IPS-15b (cell line): ENCODE results near the gene GPR108.

Experiments
- H3K27me3 ChIP-seq: one replicate; pipeline ENCODE4 v1.6.1; 2013; ENCODE audit warnings: low read length; ENCODE audit not compliant: control insufficient read depth, insufficient read depth
- H3K36me3 ChIP-seq: one replicate; pipeline ENCODE4 v1.6.1; 2013; ENCODE audit warnings: low read length; ENCODE audit not compliant: control insufficient read depth, insufficient read depth
- H3K4me1 ChIP-seq: one replicate; pipeline ENCODE4 v1.6.1; 2013; ENCODE audit warnings: mild to moderate bottlenecking, low read length; ENCODE audit not compliant: control insufficient read depth, insufficient read depth
- H3K4me3 ChIP-seq: one replicate; pipeline ENCODE4 v1.5.1; 2013; ENCODE audit warnings: low read depth, low read length
- H3K9ac ChIP-seq: one replicate; pipeline ENCODE4 v1.6.1; 2013; ENCODE audit warnings: low read depth, mild to moderate bottlenecking, low read length
- H3K9me3 ChIP-seq: one replicate; pipeline ENCODE4 v1.6.1; 2013; ENCODE audit warnings: mild to moderate bottlenecking, low read length; ENCODE audit not compliant: control insufficient read depth, insufficient read depth

GPR108 gene

GRCh38 chr19:6707011-6707657 is 30.2 kb downstream of the GPR108 start:
- Histone ChIP-seq H3K9me3 (no peaks in the 10 kb centered on the region), H3K9ac (no peak overlapping the region), H3K4me1 (no peaks in the 10 kb centered on the region), H3K4me3 (no peak overlapping the region), H3K36me3 (no peaks in the 10 kb centered on the region), H3K27me3 (peaks cover 8% of the 10 kb centered on the region)

GRCh38 chr19:6706633-6706958 is 30.8 kb downstream of the GPR108 start:
- no peak overlapping the region for H3K4me3 ChIP-seq
- no peaks in the 10 kb centered on the region for H3K9me3 ChIP-seq
- H3K9ac ChIP-seq: no peak overlapping the region
- H3K36me3 ChIP-seq: no peaks in the 10 kb centered on the region
- no peaks in the 10 kb centered on the region for H3K4me1 ChIP-seq
- peaks cover 8% of the 10 kb centered on the region for H3K27me3 ChIP-seq

- Histone ChIP-seq H3K9me3 (no peaks in the 10 kb centered on the region), H3K4me1 (no peaks in the 10 kb centered on the region), H3K36me3 (no peaks in the 10 kb centered on the region), H3K9ac (no peak overlapping the region), H3K4me3 (no peak overlapping the region), H3K27me3 (peaks cover 6% of the 10 kb centered on the region)
Observed at GRCh38 chr19:6705931-6706632, 31.3 kb downstream of the GPR108 start.

- Histone ChIP-seq H3K4me3 (no peak overlapping the region), H3K9me3 (no peaks in the 10 kb centered on the region), H3K27me3 (no peaks in the 10 kb centered on the region), H3K9ac (no peak overlapping the region), H3K4me1 (no peaks in the 10 kb centered on the region), H3K36me3 (peaks cover 3% of the 10 kb centered on the region)
Observed at GRCh38 chr19:6700586-6701316, 36.6 kb downstream of the GPR108 start.

GRCh38 chr19:6699935-6700334 is 37.4 kb downstream of the GPR108 start:
- Histone ChIP-seq H3K36me3 (peaks cover 3% of the 10 kb centered on the region), H3K9me3 (no peaks in the 10 kb centered on the region), H3K4me1 (no peaks in the 10 kb centered on the region), H3K27me3 (no peaks in the 10 kb centered on the region), H3K4me3 (no peak overlapping the region), H3K9ac (no peak overlapping the region)

- no peaks in the 10 kb centered on the region for H3K4me1 ChIP-seq
- H3K9me3 ChIP-seq: no peaks in the 10 kb centered on the region
- H3K9ac ChIP-seq: no peak overlapping the region
- H3K27me3 ChIP-seq: no peaks in the 10 kb centered on the region
- no peak overlapping the region for H3K4me3 ChIP-seq
- peaks cover 8% of the 10 kb centered on the region for H3K36me3 ChIP-seq
Observed at GRCh38 chr19:6697291-6697690, 40.1 kb downstream of the GPR108 start.

GRCh38 chr19:6696239-6696820 is 41.0 kb downstream of the GPR108 start:
- Histone ChIP-seq H3K4me3 (no peak overlapping the region), H3K27me3 (no peaks in the 10 kb centered on the region), H3K9me3 (no peaks in the 10 kb centered on the region), H3K4me1 (no peaks in the 10 kb centered on the region), H3K9ac (no peak overlapping the region), H3K36me3 (peaks cover 8% of the 10 kb centered on the region)

GRCh38 chr19:6694147-6694815 is 43.1 kb downstream of the GPR108 start:
- Histone ChIP-seq H3K9me3 (no peaks in the 10 kb centered on the region), H3K36me3 (peaks cover 8% of the 10 kb centered on the region), H3K9ac (no peak overlapping the region)

GRCh38 chr19:6693681-6694080 is 43.7 kb downstream of the GPR108 start:
- Histone ChIP-seq H3K27me3 (no peaks in the 10 kb centered on the region), H3K4me3 (no peak overlapping the region), H3K4me1 (no peaks in the 10 kb centered on the region), H3K9me3 (no peaks in the 10 kb centered on the region), H3K9ac (no peak overlapping the region), H3K36me3 (peaks cover 8% of the 10 kb centered on the region)

More at GRCh38 chr19:6694147-6694815, 43.1 kb downstream of the GPR108 start:
- H3K27me3 ChIP-seq: no peaks in the 10 kb centered on the region
- H3K4me1 ChIP-seq: no peaks in the 10 kb centered on the region
- no peak overlapping the region for H3K4me3 ChIP-seq

GRCh38 chr19:6693056-6693471 is 44.3 kb downstream of the GPR108 start:
- peaks cover 8% of the 10 kb centered on the region for H3K36me3 ChIP-seq
- H3K27me3 ChIP-seq: no peaks in the 10 kb centered on the region
- no peaks in the 10 kb centered on the region for H3K4me1 ChIP-seq
- H3K9me3 ChIP-seq: no peaks in the 10 kb centered on the region
- H3K4me3 ChIP-seq: no peak overlapping the region
- no peak overlapping the region for H3K9ac ChIP-seq

GRCh38 chr19:6692027-6692426 is 45.4 kb downstream of the GPR108 start:
- Histone ChIP-seq H3K4me3 (no peak overlapping the region), H3K27me3 (no peaks in the 10 kb centered on the region), H3K36me3 (peaks cover 5% of the 10 kb centered on the region), H3K4me1 (no peaks in the 10 kb centered on the region), H3K9ac (no peak overlapping the region), H3K9me3 (no peaks in the 10 kb centered on the region)
